HEK293T (cell line): ENCODE measurements around the gene SCLT1.

Experiments
- ARNT ChIP-seq: fragments of 450-650 bp; IDR thresholded peaks from 2 replicates; pipeline ENCODE4 v1.6.1; 2017; ENCODE audit warnings: mild to moderate bottlenecking
- NFRKB ChIP-seq: fragments of 450-650 bp; IDR thresholded peaks from 2 replicates; pipeline ENCODE4 v1.6.1; 2016; ENCODE audit warnings: mild to moderate bottlenecking, moderate library complexity
- SP1 ChIP-seq: fragments of 450-650 bp; IDR thresholded peaks from 2 replicates; pipeline ENCODE4 v1.6.1; 2017
- ZNF384 ChIP-seq: fragments of 450-650 bp; IDR thresholded peaks from 2 replicates; pipeline ENCODE4 v1.6.1; 2016

DNA sequence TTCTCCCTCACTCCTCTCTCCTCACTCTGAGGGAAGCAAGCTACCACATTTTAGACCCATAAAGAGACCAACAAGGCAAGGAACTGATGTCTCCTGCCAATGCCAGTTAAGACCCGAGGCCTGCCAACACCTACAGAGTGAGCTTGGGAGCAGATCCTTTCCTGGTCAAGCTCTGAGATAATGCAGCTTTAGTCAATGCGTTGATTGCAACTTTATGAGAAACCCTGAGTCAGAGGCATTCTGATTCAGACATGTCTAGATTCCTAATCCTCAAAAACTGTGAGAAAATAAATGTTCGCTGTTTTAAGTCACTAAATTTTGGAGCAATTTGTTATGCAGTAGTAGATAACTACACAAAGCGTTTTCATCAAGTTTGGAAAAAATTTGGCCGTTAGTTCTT lies 168.4 kb downstream of the SCLT1 start:
- no peak for TF ChIP-seq SP1
- TF ChIP-seq ARNT: no peak
- no peak for TF ChIP-seq NFRKB
- TF ChIP-seq ZNF384: no peak
